ENCODE measurements around the gene SSB.

DNA sequence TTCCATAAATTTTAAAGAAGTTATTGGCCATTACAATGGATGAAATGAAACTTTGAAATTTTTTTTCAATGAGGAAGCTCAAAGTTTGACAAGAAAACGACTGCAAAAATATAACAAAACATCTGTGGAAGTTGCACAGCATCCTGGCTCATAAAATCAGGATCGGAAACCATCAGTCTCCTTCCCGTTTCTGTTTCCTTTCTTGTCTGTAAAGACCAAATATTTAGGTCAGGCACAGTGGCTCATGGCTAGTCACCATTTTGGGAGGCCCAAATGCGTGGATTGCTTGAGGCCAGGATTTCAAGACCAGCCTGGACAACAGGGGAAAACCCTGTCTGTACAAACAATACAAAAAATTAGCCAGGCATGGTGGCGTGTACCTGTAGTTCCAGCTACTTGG is 27.6 kb upstream of the SSB start:
- TF ChIP-seq, protein P1, sequence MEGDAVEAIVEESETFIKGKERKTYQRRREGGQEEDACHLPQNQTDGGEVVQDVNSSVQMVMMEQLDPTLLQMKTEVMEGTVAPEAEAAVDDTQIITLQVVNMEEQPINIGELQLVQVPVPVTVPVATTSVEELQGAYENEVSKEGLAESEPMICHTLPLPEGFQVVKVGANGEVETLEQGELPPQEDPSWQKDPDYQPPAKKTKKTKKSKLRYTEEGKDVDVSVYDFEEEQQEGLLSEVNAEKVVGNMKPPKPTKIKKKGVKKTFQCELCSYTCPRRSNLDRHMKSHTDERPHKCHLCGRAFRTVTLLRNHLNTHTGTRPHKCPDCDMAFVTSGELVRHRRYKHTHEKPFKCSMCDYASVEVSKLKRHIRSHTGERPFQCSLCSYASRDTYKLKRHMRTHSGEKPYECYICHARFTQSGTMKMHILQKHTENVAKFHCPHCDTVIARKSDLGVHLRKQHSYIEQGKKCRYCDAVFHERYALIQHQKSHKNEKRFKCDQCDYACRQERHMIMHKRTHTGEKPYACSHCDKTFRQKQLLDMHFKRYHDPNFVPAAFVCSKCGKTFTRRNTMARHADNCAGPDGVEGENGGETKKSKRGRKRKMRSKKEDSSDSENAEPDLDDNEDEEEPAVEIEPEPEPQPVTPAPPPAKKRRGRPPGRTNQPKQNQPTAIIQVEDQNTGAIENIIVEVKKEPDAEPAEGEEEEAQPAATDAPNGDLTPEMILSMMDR (IDR thresholded peaks at IDR 0.05; ENCODE audit: poor library complexity, severe bottlenecking), result no peak
- no peak for TF ChIP-seq POLR2AphosphoS5 (IDR thresholded peaks at IDR 0.05)

Measured in neural cell (in vitro differentiated cells).